Measurements from ENCODE around the gene CENPF. TPM values are rescaled to one million over a fixed set of nuclear protein-coding genes. Genes with fewer than 3 reads are reported as not detected.

The CENPF gene
- total RNA-seq, 1 donor from 2014 or later = 0.51 TPM

DNA sequence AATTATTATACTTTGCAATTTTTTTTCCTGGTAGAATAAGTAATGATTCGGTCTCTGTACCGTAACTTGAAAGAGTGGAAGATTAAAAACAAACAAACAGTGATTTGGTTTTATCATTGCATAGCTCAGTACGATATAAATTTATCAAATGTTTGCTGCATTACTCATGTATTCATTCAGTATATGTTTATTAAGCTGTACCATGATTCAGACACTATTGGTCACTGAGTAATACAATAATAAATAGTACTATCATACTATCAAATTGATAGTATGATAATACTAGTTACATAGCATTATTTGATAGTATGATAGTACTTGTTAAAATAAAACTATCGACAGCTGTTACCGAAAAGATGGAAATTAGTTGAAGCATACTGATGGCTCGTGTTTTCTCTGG, 12.1 kb downstream of the CENPF start:
- DNase-seq (ENCODE audit: low spot score) = no peak

DNA sequence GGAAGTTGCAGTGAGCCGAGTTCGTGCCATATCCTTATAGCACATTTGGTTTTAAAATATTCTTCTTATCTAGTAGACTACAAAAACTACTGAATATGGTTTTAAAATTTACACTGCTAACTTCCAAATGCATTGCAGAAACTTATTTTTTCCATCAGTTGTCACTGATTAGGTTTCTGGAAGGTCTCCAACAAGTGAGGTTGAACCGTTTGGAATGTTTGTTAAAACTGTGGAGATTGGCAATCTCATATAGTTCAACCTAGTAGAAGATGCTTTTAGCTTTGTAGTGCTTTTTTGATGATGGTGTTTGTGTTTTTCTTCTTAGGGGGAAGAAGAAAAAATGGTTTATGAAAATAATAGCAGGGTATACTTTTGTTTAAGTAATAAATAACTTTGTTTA, 12.9 kb downstream of the CENPF start:
- DNase-seq (ENCODE audit: low spot score) = no peak

DNA sequence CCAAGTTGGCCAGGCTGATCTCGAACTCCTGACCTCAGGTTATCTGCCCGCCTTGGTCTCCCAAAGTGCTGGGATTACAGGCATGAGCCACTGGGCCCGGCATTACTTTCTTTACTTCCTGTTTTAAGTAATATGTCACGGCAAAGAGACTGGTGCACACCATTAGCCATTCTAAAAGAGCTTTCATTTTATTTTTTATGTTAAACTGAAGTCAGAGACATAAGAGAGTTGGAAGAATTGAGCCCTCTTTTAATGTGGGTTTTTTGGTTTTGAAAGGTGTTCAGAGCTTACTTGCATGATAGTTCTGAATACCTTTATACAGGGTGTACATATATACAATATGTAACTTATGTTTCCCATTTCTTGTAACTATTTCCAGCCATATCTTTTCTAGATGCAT, 14.3 kb downstream of the CENPF start:
- DNase-seq (ENCODE audit: low spot score) = no peak

DNA sequence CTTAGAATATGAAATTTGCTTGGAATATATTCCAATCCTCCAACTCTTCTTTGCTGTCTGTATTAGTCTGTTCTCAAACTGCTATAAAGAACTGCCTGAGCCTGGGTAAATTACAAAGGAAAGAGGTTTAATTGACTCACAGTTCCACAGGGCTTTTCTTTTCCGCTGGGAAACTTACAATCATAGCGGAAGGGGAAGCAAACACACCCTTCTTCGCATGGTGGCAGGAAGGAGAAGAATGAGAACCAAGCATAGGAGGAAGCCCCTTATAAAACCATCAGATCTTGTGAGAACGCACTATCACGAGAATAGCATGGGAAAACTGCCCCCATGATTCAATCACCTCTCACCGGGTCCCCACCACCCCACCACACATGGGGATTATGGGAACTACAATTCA, 14.8 kb downstream of the CENPF start:
- no peak for DNase-seq (ENCODE audit: low spot score)

DNA sequence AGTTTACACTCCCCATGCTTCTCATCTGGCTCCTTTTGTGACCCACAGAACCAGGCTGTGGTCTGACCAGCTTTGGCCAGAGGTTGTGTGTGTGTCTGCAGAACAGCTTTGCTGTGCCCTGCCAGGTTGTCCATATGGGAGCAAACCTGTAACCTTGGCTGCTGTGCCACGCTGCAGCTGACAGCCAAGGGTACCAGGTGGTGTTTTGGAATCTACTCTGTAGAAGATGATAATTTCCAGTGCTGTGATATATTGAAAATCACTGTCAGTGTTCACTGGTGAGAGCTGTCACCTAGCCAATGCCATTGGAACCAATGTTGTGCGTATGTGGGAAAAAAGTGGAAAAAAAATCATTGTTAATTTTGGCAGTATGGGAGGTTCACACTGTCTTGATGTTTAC, 18.2 kb downstream of the CENPF start:
- no peak for DNase-seq (ENCODE audit: low spot score)

DNA sequence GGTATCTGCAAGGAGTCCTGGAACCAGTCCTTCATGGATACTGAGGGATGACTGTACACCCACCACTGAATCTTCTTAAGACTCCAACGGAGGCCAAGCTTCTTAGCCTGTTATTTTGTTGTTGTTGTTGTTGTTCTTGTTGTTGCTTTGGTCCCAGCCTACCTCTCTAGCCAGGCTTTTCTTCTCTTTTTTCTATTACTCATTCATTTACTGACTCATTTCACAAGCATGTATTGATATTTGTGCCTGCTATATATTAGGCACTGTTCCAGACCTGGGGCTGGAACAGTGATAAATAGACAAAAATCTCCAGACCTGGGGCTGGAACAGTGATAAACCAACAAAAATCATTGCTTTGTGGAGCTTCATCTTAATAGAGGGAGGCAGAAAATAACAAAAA, 20.4 kb downstream of the CENPF start:
- no peak for DNase-seq (ENCODE audit: low spot score)

DNA sequence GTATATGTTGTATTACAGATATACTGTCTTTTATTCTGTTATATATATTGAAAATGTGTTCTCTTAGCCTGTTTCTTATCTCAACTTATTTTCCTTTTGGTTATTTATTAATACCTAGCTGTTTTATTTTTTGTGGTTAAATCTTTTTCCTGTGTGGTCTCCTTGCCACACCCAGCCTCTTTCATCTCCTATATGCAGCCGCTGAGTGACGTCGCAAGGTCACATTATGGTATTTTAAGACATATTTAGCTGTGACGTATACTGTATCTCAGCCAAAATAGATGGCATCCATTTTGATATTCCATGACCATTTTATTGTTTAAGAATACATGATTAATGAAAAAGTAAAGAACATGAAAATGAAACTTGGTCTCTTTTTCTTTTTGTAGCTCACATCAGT, 29.1 kb downstream of the CENPF start:
- DNase-seq (ENCODE audit: low spot score) = no peak

DNA sequence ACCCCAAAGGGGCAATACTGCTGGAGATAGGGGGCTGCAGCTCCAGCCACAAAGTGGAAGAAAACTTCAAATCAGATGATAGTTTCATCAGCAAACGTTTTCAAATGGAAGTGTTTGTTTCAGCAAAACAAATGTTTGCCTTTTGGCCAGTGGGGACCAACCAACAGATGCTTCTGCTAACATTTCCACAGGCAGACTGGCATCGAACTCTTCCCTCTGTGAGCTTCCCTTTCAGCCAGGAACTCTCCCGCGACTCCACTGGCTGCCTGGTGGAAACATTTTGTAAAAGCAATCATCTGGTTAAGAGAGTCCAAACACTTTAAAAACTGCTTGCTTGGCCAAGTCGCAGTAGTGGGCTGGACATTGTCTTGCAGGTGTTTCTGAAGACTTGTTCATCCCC, 30.7 kb downstream of the CENPF start:
- no peak for DNase-seq (ENCODE audit: low spot score)

DNA sequence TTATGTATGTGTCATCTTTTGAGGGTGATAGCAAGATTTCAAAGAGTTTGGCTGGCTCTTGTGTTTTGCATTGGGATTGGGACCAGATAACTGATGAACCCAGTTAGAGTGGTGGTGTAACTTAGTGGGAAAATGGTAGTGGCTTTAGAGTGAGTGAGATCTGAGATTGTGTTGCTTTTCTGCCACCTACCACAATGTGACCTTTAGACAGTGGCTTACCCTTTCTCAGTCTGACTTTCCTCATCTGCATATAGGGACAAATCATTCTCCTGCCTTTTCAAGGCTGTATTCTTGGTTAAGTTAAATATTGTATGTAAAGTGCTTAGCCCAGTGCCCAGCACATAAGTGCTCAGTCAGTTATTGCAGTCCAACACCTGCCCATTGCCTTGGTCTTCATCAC, 31.3 kb downstream of the CENPF start:
- DNase-seq (ENCODE audit: low spot score) = no peak

DNA sequence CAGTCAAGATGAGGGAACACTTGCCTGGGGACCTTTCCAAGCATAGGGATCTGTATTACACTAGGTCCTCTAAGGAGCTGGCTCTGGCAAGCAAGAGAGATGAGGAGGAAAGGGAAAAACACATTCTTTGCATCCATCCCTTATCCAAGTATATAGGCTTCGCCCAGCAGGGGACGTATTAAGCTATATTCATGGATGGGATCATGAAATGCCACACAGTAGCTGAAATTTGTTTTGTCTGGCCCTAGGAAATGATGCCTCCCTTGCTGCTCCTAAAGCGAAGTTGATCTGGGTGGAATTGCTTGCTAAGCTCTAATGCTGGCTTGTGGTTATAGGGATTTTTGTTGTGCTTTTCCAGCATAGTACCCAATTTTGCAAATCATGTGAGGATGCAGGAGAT, 32.1 kb downstream of the CENPF start:
- no peak for DNase-seq (ENCODE audit: low spot score)

DNA sequence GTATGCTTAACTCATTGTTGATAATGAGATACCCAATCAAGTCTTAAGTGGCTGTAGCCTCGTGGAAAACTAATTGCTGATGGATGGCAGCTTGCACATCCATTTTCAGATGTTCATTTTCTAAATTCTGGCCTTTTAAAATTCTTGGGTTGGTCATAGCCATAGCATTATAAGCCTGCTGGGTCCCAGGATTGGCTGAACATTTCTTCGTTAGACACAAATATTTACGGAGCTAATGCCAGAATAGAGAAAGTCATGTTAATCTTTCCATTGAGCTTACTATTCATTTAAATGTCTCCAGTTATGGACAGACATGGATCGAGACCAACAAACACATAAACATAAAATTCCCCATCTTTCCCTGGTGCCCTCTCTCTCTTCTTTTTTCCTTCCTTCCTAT, 32.5 kb downstream of the CENPF start:
- DNase-seq (ENCODE audit: low spot score) = no peak

DNA sequence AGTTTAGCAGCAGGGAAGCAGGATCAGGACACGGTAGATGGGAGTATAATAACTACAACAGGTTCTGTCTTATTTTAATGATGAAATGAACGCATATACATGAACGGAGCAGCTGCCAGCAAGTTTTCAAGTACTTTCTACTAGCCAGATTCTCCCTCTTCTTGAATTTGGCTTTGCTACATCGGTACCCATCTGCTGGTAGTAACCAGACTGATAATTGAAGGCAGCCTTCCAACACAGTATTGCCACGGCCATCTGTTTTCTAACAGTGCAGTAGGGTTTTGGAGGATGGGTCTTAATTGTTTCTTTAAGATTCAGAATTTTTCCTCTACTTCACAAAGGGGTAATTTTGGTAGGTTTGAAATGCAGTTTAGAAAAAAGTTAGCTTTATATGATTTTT, 33.4 kb downstream of the CENPF start:
- no peak for DNase-seq (ENCODE audit: low spot score)

DNA sequence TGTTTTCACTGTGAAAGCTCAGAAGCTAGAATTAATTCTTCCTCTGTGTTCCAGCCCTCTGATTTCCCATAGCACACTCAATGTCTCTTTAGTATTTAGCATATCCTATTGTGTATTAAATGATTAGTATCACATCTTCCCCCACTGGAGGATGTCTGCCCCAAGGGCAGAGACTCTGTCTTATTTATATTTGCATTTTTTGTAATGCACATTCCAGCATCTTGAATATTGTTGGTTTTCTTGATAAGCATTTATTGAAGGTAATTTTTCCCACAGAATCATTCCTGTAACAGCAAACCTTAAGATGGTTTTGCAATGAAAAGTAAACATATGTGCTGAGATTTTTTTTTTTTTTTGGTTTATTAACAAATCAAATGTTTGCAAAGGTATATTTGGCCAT, 34.1 kb downstream of the CENPF start:
- no peak for DNase-seq (ENCODE audit: low spot score)

DNA sequence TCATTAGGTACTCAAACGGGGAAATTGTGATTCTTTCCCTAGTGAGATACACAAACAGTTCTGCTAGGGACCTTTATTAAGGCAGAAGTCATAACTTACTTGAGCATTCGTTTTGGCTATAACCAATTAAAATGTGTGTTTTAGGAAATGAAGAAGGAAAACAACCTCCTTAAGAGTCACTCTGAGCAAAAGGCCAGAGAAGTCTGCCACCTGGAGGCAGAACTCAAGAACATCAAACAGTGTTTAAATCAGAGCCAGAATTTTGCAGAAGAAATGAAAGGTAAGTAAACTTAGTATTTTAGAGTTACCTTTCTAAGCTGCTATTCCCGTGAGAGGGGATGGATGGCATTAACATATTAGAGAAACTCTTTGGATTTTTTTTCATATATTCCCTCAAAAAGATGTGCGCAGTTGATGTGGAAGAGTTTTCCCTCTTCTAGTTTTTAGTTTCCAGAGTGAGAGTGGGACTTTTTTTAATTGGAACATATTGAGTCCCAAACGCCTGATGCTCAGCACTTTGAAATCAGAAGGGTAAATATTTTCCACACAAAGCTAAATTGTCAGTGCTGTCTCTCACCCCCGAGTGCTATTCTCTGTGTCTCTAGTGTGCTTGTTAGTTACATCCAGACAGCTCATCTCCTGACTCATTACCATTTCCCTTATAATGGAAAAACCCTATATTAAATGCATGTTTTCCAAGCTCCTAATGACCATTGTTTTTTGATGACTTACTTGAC, 34.9 kb downstream of the CENPF start:
- no peak for DNase-seq (ENCODE audit: low spot score)

DNA sequence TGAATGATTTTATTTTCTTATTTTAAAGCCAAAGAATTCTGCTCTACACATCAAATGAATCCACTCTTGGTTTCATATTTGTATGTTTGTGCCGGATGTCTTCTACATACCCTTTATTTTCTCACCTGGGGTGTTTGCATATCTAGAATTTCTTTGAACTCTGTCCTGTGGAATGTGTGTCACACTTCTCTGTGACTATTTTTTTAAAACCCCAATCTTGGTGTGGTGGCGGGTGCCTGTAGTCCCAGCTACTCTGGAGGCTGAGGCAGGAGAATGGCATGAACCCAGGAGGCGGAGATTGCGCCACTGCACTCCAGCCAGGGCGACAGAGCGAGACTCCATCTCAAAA, 35.4 kb downstream of the CENPF start:
- DNase-seq (ENCODE audit: low spot score) = no peak

DNA sequence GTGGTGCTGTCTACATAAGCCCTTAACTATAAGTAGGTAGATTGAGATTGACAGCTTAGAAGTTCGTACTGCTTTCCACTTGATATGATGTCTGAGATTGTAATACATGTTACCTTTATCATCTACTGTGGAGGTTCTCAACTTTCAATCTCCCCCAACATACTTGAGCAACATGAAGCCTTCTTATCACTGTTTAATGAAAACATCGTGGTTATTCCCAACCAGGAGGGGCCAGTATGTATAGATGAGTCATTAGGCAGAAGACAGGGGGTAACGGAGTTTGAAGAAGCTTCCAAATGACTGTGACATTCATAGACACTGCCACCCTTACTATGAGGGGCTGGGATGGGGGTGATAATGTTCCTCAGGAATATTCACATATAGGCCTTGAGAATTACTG, 36.0 kb downstream of the CENPF start:
- DNase-seq (ENCODE audit: low spot score) = no peak

DNA sequence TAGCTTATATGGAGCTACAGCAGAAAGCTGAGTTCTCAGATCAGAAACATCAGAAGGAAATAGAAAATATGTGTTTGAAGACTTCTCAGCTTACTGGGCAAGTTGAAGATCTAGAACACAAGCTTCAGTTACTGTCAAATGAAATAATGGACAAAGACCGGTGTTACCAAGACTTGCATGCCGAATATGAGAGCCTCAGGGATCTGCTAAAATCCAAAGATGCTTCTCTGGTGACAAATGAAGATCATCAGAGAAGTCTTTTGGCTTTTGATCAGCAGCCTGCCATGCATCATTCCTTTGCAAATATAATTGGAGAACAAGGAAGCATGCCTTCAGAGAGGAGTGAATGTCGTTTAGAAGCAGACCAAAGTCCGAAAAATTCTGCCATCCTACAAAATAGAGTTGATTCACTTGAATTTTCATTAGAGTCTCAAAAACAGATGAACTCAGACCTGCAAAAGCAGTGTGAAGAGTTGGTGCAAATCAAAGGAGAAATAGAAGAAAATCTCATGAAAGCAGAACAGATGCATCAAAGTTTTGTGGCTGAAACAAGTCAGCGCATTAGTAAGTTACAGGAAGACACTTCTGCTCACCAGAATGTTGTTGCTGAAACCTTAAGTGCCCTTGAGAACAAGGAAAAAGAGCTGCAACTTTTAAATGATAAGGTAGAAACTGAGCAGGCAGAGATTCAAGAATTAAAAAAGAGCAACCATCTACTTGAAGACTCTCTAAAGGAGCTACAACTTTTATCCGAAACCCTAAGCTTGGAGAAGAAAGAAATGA, 37.6 kb downstream of the CENPF start:
- no peak for DNase-seq (ENCODE audit: low spot score)

DNA sequence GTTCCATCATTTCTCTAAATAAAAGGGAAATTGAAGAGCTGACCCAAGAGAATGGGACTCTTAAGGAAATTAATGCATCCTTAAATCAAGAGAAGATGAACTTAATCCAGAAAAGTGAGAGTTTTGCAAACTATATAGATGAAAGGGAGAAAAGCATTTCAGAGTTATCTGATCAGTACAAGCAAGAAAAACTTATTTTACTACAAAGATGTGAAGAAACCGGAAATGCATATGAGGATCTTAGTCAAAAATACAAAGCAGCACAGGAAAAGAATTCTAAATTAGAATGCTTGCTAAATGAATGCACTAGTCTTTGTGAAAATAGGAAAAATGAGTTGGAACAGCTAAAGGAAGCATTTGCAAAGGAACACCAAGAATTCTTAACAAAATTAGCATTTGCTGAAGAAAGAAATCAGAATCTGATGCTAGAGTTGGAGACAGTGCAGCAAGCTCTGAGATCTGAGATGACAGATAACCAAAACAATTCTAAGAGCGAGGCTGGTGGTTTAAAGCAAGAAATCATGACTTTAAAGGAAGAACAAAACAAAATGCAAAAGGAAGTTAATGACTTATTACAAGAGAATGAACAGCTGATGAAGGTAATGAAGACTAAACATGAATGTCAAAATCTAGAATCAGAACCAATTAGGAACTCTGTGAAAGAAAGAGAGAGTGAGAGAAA, 38.4 kb downstream of the CENPF start:
- no peak for DNase-seq (ENCODE audit: low spot score)

DNA sequence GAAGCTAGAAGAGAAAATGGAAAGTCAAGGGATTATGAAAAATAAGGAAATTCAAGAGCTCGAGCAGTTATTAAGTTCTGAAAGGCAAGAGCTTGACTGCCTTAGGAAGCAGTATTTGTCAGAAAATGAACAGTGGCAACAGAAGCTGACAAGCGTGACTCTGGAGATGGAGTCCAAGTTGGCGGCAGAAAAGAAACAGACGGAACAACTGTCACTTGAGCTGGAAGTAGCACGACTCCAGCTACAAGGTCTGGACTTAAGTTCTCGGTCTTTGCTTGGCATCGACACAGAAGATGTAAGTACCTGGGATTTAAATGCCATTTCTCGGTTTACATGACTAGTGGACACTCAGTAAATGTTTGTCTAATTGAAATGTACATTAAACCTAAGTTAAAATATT, 40.0 kb downstream of the CENPF start:
- DNase-seq (ENCODE audit: low spot score) = no peak

DNA sequence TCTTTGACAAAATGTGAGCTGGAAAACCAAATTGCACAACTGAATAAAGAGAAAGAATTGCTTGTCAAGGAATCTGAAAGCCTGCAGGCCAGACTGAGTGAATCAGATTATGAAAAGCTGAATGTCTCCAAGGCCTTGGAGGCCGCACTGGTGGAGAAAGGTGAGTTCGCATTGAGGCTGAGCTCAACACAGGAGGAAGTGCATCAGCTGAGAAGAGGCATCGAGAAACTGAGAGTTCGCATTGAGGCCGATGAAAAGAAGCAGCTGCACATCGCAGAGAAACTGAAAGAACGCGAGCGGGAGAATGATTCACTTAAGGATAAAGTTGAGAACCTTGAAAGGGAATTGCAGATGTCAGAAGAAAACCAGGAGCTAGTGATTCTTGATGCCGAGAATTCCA, 42.7 kb downstream of the CENPF start:
- DNase-seq (ENCODE audit: low spot score) = no peak

DNA sequence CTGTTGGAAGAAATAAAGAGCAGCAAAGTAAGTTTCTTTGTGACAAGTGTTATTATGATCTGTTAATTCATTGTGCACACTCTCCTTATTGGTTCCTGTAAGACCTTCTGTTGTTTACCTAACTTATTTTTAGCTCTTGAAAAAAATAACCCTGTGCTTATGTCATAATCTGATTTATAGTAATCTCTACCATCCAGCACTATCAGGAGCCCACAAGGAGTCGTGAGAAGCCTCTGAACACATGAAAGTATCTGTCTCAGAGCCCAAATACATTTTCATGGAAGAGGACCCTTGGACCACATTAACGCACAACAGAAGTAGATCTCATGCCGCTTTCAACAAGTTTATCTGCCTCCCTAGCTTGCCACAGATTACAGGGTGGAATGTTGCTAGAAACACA, 45.8 kb downstream of the CENPF start:
- DNase-seq (ENCODE audit: low spot score) = no peak

DNA sequence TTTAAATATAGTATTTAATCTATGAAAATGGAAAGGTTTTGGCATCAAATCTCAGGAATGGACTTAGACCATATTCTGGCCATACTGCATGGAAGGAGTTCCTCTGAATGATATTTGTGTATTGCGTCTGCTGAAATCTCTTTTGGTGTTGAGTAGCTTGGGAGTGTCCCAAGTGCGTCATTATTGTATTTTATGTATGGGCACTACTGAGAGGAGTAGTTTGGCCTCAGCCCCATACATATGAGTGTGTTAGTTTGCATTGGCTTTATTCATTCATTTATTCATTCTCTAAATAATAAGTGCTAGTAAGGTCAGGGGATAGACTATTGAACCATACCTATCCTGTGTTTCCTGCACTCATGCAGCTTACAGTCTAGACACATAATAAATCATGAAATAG, 46.6 kb downstream of the CENPF start:
- no peak for DNase-seq (ENCODE audit: low spot score)

DNA sequence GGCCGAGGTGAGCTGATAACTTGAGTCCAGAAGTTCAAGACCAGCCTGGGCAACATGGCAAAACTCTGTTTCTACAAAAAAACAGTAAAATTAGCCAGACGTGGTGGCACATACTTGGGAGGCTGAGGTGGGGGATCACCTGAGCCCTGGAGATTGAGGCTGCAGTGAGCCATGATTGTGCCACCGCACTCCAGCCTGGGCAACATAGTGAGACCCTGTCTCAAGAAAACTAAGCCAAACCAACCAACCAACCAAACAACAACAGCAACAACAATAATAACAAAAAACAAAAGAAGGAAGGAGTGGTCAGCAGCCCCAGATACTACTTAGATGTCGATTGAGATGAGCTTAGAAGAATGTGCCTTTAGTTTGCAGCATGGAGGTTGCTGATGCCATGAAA, 47.7 kb downstream of the CENPF start:
- DNase-seq (ENCODE audit: low spot score) = no peak
